GM23338 (cell line): ENCODE results near the gene MYO1A. TPM values are rescaled to one million over a fixed set of nuclear protein-coding genes. Genes with fewer than 3 reads are reported as not detected.

Source experiments
- ATAC-seq: fragments of 200-7000 bp; cut with Tn5 transposase; 3 replicates; pipeline ENCODE4 v1.9.1; 2020
- DNase-seq: peaks from one replicate; pipeline ENCODE4 v3.0.0-alpha.2; 2015; ENCODE audit warnings: low spot score
- H2AFZ ChIP-seq: fragments of 200-600 bp; sonication (generic); 2 replicates; pipeline ENCODE4 v1.8.0; 2016; ENCODE audit warnings: antibody characterized with exemption, mild to moderate bottlenecking, moderate library complexity
- H3F3A ChIP-seq: fragments of 200-600 bp; sonication (generic); replicated peaks from 2 replicates; pipeline ENCODE4 v1.8.0; 2017; ENCODE audit warnings: antibody characterized with exemption, mixed run types, low read depth
- H3K27ac ChIP-seq: fragments of 200-600 bp; sonication (generic); 2 replicates; pipeline ENCODE4 v1.6.1; 2016; ENCODE audit warnings: low read depth
- H3K27me3 ChIP-seq: fragments of 200-600 bp; sonication (generic); 2 replicates; pipeline ENCODE4 v1.8.0; 2016; ENCODE audit warnings: mild to moderate bottlenecking, mixed run types, moderate library complexity; ENCODE audit not compliant: insufficient read depth
- H3K36me3 ChIP-seq: fragments of 200-600 bp; sonication (generic); 2 replicates; pipeline ENCODE4 v1.8.0; 2016; ENCODE audit warnings: mild to moderate bottlenecking; ENCODE audit not compliant: insufficient read depth
- H3K4me1 ChIP-seq: fragments of 200-600 bp; sonication (generic); 2 replicates; pipeline ENCODE4 v1.8.0; 2016; ENCODE audit warnings: mild to moderate bottlenecking, moderate library complexity; ENCODE audit not compliant: insufficient read depth
- H3K4me2 ChIP-seq: fragments of 200-600 bp; sonication (generic); 2 replicates; pipeline ENCODE4 v1.7.1; 2017; ENCODE audit warnings: mixed run types
- H3K4me3 ChIP-seq: fragments of 200-600 bp; sonication (generic); 2 replicates; pipeline ENCODE4 v1.6.1; 2016; ENCODE audit warnings: mixed run types
- H3K79me2 ChIP-seq: fragments of 200-600 bp; sonication (generic); replicated peaks from 2 replicates; pipeline ENCODE4 v1.8.0; 2017; ENCODE audit warnings: mild to moderate bottlenecking; ENCODE audit not compliant: insufficient read depth
- H3K9me2 ChIP-seq: fragments of 200-600 bp; sonication (generic); 2 replicates; pipeline ENCODE4 v1.8.0; 2017; ENCODE audit not compliant: insufficient read depth
- H4K20me1 ChIP-seq: fragments of 200-600 bp; sonication (generic); replicated peaks from 2 replicates; pipeline ENCODE4 v1.8.0; 2017; ENCODE audit warnings: mild to moderate bottlenecking; ENCODE audit not compliant: insufficient read depth
- H3K27ac Mint-ChIP-seq: 2 replicates; pipeline ENCODE4 v1.8.0; 2020; ENCODE audit warnings: inconsistent platforms, mild to moderate bottlenecking, moderate library complexity, mixed read lengths
- H3K27me3 Mint-ChIP-seq: 3 replicates; pipeline ENCODE4 v1.8.0; 2022; ENCODE audit warnings: low read depth, mild to moderate bottlenecking, moderate library complexity, mixed read lengths, inconsistent platforms; ENCODE audit not compliant: insufficient read depth, poor library complexity
- H3K36me3 Mint-ChIP-seq: 3 replicates; pipeline ENCODE4 v1.8.0; 2021; ENCODE audit warnings: low read depth, mild to moderate bottlenecking, inconsistent platforms, moderate library complexity, mixed read lengths
- H3K4me1 Mint-ChIP-seq: 3 replicates; pipeline ENCODE4 v1.8.0; 2020; ENCODE audit warnings: mild to moderate bottlenecking, inconsistent platforms, mixed read lengths
- H3K4me3 Mint-ChIP-seq: 3 replicates; pipeline ENCODE4 v1.8.0; 2021; ENCODE audit warnings: moderate library complexity, mild to moderate bottlenecking, inconsistent platforms, mixed read lengths
- H3K9me3 Mint-ChIP-seq: 3 replicates; pipeline ENCODE4 v1.8.0; 2020; ENCODE audit warnings: moderate library complexity, mild to moderate bottlenecking, inconsistent platforms, mixed read lengths
- CTCF ChIP-seq, 2 experiments: fragments of 200-600 bp in 1 of 2; sonication (generic) in 1 of 2; conservative IDR thresholded peaks; 2 replicates each; pipeline versions ENCODE4 v1.5.1 to v1.6.1; 2016 to 2017; ENCODE audit warnings: antibody characterized with exemption in 2 of 2, low read depth in 2 of 2, mild to moderate bottlenecking in 2 of 2, moderate library complexity in 1 of 2
- EZH2phosphoT487 ChIP-seq: fragments of 200-600 bp; sonication (generic); IDR thresholded peaks from one replicate; pipeline ENCODE4 v1.8.1; 2018; ENCODE audit warnings: antibody characterized with exemption; ENCODE audit not compliant: unreplicated experiment
- JUNB ChIP-seq: IDR thresholded peaks from one replicate; pipeline ENCODE4 v1.6.1; 2016; ENCODE audit warnings: antibody characterized with exemption; ENCODE audit not compliant: unreplicated experiment
- NANOG ChIP-seq: IDR thresholded peaks from 2 replicates; pipeline ENCODE4 v1.6.1; 2016; ENCODE audit warnings: antibody characterized with exemption, borderline replicate concordance
- POLR2AphosphoS5 ChIP-seq: IDR thresholded peaks from 2 replicates; pipeline ENCODE4 v1.6.1; 2016; ENCODE audit warnings: antibody characterized with exemption, low read depth
- REST ChIP-seq: IDR thresholded peaks from one replicate; pipeline ENCODE4 v1.6.1; 2018; ENCODE audit warnings: antibody characterized with exemption; ENCODE audit not compliant: unreplicated experiment
- STAT1 ChIP-seq: IDR thresholded peaks from one replicate; pipeline ENCODE4 v1.6.1; 2016; ENCODE audit warnings: antibody characterized with exemption; ENCODE audit not compliant: unreplicated experiment
- ZNF331 ChIP-seq: fragments of 250-450 bp; sonication (Bioruptor Pico); IDR thresholded peaks from 2 replicates; pipeline ENCODE4 v1.5.0; 2020; ENCODE audit warnings: low read depth, mild to moderate bottlenecking, moderate library complexity
- ZNF462 ChIP-seq: fragments of 250-450 bp; sonication (Bioruptor Pico); IDR thresholded peaks from 2 replicates; pipeline ENCODE4 v1.5.0; 2020; ENCODE audit warnings: mild to moderate bottlenecking, moderate library complexity
- polyA plus RNA-seq: library from polyadenylated mRNA; unstranded; fragments of >200 nt; fragmentation: Nextera tagmentation; extraction: Ambion mirVana; gene quantifications from 2 replicates; pipeline ENCODE4 v1.2.1, GENCODE V29; 2016
- total RNA-seq: library from RNA; depleted of rRNA; stranded (reverse); fragments of >200 nt; shearing (Covaris generic); gene quantifications from 2 replicates; pipeline ENCODE4 v1.2.3, GENCODE V29; 2014

Gene MYO1A
- total and polyA plus RNA-seq, 2 experiments from 2014 or later = not detected

GRCh38 chr12:56996793-56997545 is 53.0 kb downstream of the MYO1A start:
- H3F3A ChIP-seq = no peaks in the 10 kb centered on the region
- no peak overlapping the region for H3K4me3 ChIP-seq
- TF ChIP-seq NANOG (no peak), ZNF331 (CRISPR knock-in tag) (no peak)
- H3K79me2 ChIP-seq = peaks cover 26% of the 10 kb centered on the region
- peaks cover 8% of the 10 kb centered on the region for H3K27me3 Mint-ChIP-seq
- no peaks in the 10 kb centered on the region for H3K27me3 ChIP-seq
- no peaks in the 10 kb centered on the region for H3K9me3 Mint-ChIP-seq
- ATAC-seq (no peak), DNase-seq (no peak)
- peaks cover 34% of the 10 kb centered on the region for H3K36me3 Mint-ChIP-seq
- H2AFZ ChIP-seq = no peak overlapping the region
- no peaks in the 10 kb centered on the region for H3K9me2 ChIP-seq
- H3K4me1 Mint-ChIP-seq = peaks cover 5% of the 10 kb centered on the region
- H3K36me3 ChIP-seq = 0 out of 2 replicates have a peak, but pooled peaks cover 2% of the 10 kb centered on the region
- H3K27ac Mint-ChIP-seq = no peak overlapping the region
- no peak overlapping the region for H3K27ac ChIP-seq
- H3K4me2 ChIP-seq = no peak overlapping the region
- H4K20me1 ChIP-seq = peaks cover 12% of the 10 kb centered on the region
- no peak overlapping the region for H3K4me3 Mint-ChIP-seq
- H3K4me1 ChIP-seq = no peaks in the 10 kb centered on the region; the same call in 1 of the 2 replicates

GRCh38 chr12:56995930-56996496 is 53.9 kb downstream of the MYO1A start:
- Histone ChIP-seq H3K9me2 (no peaks in the 10 kb centered on the region), H3K79me2 (peaks cover 20% of the 10 kb centered on the region), H3K27me3 (no peaks in the 10 kb centered on the region), H3K4me2 (no peak overlapping the region), H3F3A (no peaks in the 10 kb centered on the region), H3K4me1 (no peaks in the 10 kb centered on the region; the same call in 1 of the 2 replicates), H2AFZ (no peak overlapping the region), H4K20me1 (peaks cover 12% of the 10 kb centered on the region), H3K27ac (no peak overlapping the region), H3K36me3 (no peaks in the 10 kb centered on the region), H3K4me3 (no peak overlapping the region)
- Mint-ChIP-seq H3K9me3 (no peaks in the 10 kb centered on the region), H3K4me3 (no peak overlapping the region), H3K4me1 (peaks cover 8% of the 10 kb centered on the region), H3K27me3 (peaks cover 8% of the 10 kb centered on the region), H3K27ac (no peak overlapping the region), H3K36me3 (peaks cover 24% of the 10 kb centered on the region)
- DNase-seq (no peak), ATAC-seq (no peak)
- TF ChIP-seq REST (no peak), STAT1 (no peak), JUNB (no peak), ZNF462 (CRISPR knock-in tag) (no peak), ZNF331 (CRISPR knock-in tag) (no peak), CTCF (conservative IDR thresholded peaks at IDR 0.05; ENCODE audit: low read depth in 2 of 2) (no peak), EZH2phosphoT487 (no peak), POLR2AphosphoS5 (no peak)
